Fibroblast of villous mesenchyme (primary cell): ENCODE results near the gene NEK6. TPM values are rescaled to one million over a fixed set of nuclear protein-coding genes. Genes with fewer than 3 reads are reported as not detected.

Experiments
- DNase-seq: peaks from one replicate; pipeline ENCODE4 v3.0.0-alpha.2; 2010; ENCODE audit warnings: low read depth
- H3K4me3 ChIP-seq: 2 replicates; pipeline ENCODE4 v1.5.1; 2011; ENCODE audit warnings: low read depth, mild to moderate bottlenecking, low read length
- CTCF ChIP-seq: IDR thresholded peaks from 2 replicates; pipeline ENCODE4 v1.5.1; 2012; ENCODE audit warnings: low read depth, mild to moderate bottlenecking, low read length; ENCODE audit not compliant: insufficient read depth
- total RNA-seq: library from RNA; depleted of rRNA; stranded (reverse); fragments of >200 nt; gene quantifications from 2 replicates; pipeline ENCODE4 v1.2.3, GENCODE V29; 2012

The NEK6 gene
- total RNA-seq, 1 donor = 41.9 TPM

GRCh38 chr9:124399968-124400940 lies 142.5 kb downstream of the NEK6 start:
- no peak overlapping the region for H3K4me3 ChIP-seq
- no peak for DNase-seq
- no peak for TF ChIP-seq CTCF

Other genes with a start within 250 kb of the NEK6 start
- not detected in 2 replicates for gene LHX2, start 246.2 kb upstream of the NEK6 start, total RNA-seq
- 133 and 143 TPM in 2 replicates for gene PSMB7, start 157.5 kb downstream of the NEK6 start, total RNA-seq
- not detected in 2 replicates for gene ADGRD2, start 192.5 kb downstream of the NEK6 start, total RNA-seq
- not detected in 2 replicates for gene NR5A1, start 249.4 kb downstream of the NEK6 start, total RNA-seq